GDM1 (cell line): ENCODE measurements around the gene SRSF1.
"Not testable (repeated sequence)": the region's sequence is repeated elsewhere in the genome, so short reads cannot be mapped to it uniquely, and the experiment has no call there.

Experiments
- DNase-seq: peaks from one replicate; lab custom pipeline; 2025; lab: John Stamatoyannopoulos, UW

The SRSF1 gene

DNA sequence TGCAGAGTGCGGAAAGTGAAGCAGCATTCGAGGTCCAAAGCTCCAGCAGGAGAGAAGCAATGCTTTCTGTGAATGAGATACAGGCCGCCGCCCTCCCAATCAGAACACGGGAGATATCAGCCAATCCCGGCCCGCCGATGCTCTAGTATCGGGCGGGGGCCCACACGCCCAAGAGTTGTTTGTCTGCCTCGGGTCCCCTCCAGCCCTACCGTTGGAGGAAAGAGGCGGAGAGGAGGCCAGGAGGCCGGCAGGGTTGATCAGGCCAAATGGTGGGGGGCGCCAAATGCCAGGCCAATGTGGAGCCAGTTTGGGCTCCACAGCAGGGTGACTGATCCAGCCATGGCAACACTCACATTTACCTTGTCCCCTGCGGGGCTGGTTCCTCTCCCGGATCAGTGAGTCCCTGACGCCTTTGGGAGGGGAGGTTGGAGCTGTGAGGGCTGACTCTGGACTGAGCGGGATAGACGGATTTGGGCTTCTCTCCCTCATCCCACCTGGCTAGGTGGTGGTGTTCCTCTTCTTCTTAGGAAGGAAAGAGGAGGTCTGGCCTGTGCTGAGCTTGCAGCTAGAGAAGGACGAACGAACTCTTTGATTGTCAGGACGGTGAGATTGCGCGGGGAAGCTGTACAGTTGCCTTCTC is 41.4 kb downstream of the SRSF1 start:
- DNase-seq = no peak

DNA sequence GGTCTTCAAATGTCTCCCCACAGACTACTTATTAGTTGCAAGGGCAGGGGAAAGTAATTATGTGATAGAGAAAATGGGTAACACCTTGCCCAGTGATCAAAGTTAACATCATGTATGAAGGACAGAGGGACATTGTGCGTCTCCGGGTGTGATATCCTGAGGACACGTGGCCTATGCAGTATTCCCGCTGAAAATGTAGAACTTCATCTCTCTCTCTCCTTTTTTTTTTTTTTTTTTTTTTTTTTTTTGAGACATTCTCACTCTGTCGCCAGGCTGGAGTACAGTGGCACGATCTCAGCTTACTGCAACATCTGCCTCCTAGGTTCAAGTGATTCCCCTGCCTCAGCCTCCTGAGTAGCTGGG is 43.9 kb downstream of the SRSF1 start:
- no peak for DNase-seq

DNA sequence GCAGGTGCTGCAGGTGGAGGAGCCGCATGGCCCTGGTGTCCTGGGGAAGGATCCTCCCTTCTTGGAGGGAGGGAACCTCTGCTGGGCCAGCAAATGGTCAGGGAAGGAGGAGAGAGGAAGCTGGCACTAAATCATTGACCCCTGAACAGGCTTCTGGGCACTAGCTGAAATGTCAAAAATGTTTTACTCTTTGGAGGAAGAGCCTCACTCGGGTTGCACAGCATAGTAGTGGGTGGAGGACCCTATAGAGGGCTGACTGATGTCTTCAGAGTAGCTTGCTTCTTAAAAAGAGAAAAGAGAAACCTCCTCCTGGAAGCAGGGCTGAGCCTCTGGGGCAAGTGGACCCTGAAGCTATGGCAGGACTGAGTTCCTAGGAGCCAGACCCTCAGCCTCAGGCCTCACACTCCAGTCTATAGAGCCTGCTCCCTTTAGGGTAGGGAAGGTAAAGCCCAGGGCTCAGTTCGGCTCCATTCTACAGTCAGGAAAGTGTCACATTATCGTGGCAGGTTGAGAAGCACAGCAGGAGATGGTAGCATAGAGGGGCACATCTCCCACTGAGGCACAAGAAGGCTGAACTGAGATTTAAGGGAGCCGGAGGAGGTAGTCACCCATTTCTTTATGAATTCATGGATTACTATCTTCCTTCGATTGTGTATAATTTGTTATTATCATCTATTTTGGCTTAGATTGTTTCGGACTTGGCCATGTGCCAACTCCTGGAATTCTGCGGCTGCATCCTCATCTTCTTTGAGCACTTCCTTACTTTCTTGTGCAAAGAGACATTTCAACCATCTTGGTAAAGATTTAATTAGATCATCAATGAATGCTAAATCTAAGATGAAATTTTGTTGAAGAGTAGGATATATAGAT is 44.5 kb downstream of the SRSF1 start:
- DNase-seq = no peak

DNA sequence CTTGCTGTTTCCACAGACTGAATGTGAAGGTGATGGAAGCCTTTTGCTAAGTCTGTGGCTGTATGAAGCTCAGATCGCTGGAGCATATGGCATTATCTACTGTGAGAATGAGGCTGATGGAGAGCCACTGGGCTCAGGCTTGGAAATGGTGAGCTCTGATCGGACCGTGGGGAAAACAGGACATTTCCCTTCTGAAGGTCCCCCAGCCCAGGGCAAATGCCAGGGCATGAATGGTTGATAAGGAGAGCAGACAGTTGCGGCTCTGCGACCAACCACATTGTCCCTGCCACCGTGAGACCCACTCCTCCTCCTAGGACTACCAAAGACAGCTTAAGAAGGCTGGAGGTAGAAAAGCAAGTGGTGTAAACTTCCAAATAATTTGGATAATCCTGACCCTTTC is 47.1 kb downstream of the SRSF1 start:
- no peak for DNase-seq

DNA sequence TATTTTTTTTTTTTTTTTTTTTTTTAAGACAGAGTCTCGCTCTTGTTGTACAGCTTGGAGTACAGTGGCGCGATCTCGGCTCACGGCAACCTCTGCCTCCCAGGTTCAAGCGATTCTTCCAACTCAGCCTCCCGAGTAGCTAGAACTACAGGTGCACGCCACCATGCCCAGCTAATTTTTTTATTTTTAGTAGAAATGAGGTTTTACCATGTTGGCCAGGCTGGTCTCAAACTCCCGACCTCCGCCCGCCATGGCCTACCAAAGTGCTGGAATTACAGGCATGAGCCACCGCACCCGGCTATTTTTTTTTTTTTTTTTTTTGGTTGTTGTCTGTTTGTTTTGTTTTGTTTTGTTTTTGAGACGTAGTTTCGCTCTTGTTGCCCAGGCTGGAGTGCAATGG is 48.7 kb downstream of the SRSF1 start:
- not testable (repeated sequence) for DNase-seq

DNA sequence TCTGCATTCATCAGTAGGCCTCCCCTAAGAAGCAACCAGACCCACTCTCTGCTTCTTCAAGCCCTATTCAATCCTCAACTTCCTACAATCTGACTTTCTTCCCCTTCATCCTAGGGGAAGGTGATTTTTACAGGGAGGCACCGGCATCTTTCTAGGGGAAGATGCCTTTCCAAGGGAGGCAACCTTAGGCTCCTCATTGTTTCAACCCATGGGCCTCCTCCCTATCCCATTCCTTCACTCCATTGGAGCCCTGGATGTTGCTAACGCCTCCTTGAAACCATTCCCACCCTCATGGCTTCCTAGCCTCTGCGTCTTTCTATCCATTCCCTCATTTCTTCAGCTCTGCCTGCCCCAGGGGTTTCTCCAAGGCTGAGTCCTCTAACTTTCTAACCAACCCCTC is 49.2 kb downstream of the SRSF1 start:
- DNase-seq = no peak

DNA sequence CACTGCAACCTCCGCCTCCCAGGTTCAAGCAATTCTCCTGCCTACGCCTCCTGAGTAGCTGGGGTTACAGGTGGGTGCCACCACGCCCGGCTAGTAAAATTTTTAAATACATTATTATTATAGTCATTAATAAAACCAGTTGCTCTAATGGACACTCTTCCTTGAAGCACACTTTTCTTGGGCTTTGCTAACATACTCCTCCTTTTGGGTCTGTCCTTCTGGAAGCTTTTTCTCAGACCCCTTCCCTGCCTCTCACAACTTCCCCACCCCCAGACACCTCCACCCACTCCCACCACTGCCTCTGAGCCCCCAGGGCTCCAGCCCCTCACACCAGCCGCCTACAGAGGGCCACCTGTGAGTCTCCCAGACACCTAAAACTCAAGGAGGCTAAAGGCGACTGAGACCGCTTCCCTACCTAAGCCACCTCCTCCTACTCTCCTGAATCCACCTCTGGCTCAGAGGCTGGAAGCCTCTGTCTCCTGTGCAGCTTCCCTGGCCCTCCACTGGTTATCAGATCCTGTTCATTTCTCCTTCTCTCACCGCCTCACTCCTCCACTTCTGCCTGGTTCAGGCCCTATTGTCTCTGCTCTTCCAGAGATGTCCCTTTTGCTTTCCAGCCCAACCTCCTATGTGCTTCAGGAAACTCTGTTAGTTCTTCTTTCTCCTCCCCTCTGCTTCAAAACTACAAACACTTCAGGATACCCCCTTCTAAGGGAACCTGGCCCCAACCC is 49.8 kb downstream of the SRSF1 start:
- no peak for DNase-seq

DNA sequence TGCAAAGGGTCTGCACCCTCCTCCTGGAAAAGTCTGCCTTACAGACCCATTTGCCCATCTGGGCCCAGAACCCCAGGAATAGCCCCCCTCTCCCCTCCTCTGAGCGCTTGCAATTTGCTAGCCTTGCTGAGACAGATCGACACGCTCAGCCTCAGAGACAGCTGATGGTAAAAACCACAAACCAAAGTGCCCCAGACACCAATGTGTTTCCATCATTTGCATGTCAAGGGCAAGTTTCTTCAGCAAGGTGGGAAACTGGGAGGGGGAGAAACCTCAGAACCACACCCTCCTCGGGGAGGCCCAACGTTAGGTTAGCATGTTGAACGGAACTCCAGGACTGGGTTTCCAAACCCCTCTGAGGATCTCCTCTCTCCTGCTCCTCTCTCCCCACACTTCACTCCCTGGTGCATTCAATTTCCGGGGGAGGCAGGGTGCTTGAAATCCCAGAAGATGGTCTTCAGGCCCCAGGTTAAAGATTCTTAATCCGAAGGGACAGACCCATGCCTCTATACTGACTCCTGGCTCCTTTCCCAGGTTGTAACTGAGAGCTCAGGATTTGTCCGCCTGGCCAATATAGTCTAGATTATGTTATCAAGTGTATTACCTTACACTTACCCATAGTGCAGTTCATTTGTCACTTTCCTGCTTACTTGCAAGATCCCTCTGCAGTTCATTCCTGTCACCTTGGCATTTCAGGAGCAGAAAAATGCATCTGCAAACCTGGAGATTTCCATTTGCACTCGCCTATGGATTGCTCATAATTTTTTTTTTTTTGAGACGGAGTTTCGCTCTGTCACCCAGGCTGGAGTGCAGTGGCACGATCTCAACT is 50.5 kb downstream of the SRSF1 start:
- peak; percentile 16 for DNase-seq

DNA sequence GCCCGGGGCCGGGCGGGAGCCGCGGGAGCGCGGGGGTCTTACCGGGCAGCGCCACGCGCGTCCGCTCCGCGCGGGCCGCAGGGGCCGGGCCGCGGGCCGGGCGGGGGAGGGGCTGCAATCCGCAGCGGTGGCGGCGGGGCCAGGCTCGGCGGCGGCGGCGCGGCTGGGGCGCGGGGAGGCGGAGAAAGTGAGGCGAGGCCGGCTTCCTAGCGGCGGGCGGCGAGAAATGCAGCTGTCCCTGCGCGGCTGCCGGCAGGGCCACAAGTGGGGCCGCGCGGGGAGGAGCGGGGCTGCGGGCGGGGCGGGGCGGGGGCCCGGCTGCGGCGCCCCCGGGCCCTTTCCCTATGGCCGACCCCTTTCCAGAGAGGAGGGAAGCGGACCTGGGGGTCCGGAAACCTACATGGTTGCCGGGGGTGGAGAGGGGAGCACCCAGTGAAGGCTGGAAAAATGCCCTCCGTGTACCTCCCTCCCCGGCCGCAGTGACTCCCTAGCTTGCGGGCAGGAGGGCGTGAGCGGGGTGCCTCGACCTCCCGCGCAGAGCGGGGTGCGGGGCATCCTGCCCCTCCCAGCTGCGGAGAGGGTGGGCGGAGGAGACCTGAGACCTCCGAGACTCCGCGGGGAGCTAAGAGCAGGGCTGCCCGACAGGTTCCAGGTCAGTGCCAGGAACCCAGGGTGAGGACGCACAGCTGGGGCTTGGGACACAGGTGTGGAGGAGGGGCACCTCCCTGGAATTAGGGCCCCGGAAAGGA is 51.7 kb downstream of the SRSF1 start, which contains the start of gene CUEDC1:
Gene CUEDC1, minus strand, starts transcription at position 230 of the 749 bp plus-strand sequence. CDS start 69,848 bp downstream, outside the sequence.
- peak; percentile 15 for DNase-seq

DNA sequence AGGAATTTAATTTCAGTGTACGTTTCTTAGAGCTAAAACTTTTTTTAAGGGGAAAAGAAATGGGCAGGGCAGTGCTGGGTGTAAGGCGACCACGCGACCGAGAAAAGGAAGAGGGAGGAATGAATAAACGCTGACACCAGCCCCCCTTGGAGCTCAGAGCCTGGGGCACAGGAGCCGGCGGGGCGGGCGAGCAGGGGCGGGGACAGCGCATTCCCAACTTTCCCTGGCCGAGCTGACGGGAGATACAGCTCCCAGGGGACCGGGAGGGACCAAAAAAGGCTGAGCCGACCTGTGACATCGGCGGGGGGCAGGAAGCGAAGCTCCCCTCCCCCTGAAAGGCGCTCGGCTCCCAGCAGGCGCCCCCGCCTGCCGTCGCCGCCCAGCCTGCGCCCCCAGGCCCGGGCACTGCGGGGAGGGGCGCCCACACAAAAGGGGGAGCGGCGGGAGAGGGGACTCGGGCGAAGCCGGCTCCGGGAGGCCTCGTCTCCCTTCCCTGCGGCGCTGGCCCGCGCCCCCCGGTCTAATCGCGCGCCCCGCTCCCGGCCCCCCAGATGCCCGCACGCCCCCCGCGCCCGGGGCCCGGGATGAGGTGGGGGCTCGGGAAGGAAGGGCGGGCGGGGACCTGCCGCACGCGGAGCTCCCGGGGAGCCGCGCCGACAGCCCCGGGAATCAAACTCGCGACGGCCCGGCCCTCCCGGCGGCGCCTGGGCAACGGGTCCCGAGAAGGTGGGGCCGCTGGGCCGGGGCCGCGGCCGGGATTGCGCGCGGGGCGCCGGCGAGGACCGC is 52.5 kb downstream of the SRSF1 start:
- no peak for DNase-seq

DNA sequence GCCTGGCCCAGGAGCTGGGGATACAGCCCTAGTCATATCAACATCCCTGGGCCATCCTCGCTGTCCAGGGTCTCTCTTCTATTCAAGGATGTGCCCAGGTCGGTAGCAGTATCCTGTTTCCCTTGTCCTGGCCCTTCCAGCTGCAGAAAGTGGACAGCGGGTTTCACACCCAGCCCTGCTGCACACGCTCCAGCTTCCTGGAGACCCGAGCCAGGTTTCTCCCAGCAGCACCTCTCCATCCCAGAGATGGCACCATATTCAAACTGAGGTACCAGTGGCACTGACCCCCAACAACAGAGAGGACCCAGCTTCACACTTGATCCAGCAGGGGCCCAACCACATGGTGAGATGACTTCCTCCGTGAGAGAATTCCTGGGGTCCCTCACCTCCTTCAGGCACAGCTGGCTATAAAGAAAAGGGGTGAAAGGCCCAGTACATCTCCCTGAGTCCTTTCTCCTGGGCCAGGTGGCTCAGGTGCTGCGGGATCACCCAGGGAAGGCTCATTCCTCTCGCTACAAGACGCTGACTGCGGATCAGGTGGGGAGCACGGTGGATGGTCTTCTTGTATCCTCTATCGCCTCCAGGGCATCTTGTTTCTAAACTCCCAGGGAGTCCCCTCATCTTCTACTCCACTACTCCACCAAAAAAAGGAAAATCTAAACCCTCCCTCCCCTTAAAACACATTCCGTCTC is 53.2 kb downstream of the SRSF1 start:
- no peak for DNase-seq
